HG02884 (cell line): ENCODE results near the gene NUAK1.
"Not testable (repeated sequence)": the region's sequence is repeated elsewhere in the genome, so short reads cannot be mapped to it uniquely, and the experiment has no call there.

Source experiments
- ATAC-seq: cut with Tn5 transposase; IDR thresholded peaks from one replicate; pipeline ENCODE4 v1.9.1; 2021; ENCODE audit warnings: mild to moderate bottlenecking, moderate library complexity; ENCODE audit not compliant: unreplicated experiment

The NUAK1 gene

DNA sequence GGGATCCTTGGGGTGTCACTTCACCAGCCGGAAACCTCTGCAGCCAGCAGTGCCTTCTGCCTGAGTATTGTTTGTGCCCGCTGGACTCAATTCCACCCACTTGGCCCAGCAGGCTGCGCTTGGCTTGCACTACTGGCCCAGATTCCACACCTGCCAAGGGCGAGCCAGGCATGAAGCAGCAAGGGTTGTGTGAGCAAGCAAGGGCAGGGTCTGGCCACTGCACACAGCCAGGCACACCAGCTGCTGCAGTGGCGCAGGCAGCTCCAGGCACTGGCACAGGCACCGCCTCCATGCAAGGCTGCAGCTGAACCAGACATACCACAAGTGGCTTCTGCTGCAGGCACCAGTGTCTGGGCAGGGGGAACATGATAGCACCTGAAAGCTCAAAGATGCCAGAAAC is 99.5 kb downstream of the NUAK1 start:
- ATAC-seq, result no peak

DNA sequence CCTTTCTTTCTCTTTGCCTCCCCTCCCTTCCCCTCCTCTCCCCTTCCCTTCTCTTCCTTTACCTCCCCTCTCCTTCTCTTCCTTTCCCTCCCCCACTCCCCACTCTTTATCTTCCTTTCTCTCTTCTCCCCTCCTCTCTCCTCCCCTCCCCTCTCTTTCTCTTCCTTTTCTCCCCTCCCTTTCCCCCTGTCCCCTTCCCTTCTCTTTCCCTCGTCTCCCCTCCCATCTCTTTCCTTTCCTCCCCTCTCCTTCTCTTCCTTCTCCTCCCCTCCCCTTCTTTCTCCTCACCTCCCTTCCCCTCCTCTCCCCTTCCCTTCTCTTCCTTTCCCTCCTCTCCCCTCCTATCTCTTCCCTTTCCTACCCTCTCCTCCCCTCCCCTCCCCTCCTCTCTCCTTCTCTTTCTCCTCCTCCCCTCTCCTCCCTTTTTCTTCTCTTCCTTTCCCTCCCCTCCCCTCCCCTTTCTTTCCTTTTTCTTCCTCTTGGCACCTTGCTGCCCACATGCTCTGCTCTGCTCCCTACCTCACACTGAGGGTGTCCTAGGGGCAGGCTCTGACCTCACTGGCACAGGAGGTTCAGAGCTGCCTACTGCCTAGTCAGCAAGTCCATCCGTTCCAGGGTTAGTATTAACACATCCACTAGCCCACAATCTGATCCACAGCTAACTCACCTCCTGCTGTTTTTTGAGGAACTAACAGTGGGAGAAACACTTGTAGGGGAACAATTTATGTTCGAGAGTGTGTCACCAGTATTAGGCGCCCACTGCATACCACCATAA is 101.0 kb downstream of the NUAK1 start:
- no peak for ATAC-seq

DNA sequence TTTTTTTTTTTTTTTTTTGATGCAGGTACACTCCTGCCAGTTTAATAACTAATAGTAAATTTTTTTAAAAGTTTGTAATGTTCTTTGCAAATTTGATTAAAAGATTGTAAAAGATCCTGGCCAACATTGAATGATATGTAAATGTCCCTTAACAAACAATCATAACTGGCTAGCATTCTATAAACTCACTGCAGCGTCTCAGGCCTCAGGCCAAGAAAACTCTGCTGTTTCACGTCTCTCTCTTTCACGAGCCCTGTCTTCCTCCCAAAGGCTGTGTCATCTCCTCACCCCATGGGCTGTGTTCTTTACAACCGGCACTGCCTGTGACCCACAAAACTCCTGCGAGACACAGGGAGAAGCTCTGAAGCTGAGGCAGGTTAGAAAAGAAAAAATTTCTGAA is 103.3 kb downstream of the NUAK1 start:
- no peak for ATAC-seq

DNA sequence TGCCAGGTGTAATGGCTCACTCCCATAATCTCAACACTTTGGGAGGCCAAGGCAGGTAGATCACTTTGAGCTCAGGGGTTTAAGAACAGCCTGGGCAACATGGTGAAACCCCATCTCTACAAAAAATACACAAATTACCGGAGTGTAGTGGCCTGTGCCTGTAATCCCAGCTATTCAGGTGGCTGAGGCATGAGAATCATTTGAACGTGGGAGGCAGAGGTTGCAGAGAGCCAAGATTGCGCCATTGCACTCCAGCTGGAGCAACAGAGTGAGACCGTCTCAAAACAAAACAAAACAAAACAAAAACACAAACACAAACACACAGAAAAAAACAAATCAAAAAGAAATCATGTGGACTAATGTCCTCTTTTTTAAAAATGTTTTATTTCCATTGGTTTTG is 104.4 kb downstream of the NUAK1 start:
- ATAC-seq, result no peak

DNA sequence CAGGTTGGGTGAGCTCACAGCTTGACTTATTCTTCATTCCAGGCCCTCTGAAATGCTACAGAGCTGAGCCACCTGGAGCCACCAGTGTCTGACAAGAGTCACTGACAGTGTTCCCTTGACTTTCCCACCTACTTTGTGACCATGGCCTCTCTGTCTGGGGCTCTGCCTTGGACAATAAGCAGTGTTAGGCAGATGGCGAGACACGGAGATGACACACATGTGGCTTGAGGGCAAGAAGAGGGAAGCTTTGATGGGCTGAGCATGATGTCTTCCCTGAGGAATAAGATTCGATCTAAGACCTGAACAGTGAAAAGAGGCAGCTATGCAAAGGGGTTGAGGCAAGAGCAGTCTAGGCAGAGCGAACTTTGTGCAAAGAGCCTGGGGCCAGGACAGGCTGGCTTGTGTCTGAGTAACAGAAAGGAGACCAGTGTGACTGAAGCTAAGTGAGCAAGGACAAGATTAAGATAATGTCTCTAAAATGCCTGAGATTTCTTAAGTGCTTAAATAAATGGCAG is 105.5 kb downstream of the NUAK1 start:
- no peak for ATAC-seq

DNA sequence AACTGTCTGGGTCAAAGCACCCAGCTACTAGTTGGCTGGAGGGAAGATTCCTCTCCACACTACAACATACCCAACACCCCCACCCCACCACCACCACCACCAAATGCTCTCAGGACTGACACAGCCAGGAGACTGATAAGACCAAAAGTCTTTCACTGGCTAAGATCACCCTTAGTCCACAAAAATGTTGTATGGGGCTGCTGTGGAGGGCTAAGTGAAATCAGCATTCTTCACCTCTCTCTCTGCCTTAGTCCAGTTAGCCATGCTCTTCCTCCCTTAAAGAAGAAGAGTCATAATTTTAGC is 106.2 kb downstream of the NUAK1 start:
- ATAC-seq, result no peak

DNA sequence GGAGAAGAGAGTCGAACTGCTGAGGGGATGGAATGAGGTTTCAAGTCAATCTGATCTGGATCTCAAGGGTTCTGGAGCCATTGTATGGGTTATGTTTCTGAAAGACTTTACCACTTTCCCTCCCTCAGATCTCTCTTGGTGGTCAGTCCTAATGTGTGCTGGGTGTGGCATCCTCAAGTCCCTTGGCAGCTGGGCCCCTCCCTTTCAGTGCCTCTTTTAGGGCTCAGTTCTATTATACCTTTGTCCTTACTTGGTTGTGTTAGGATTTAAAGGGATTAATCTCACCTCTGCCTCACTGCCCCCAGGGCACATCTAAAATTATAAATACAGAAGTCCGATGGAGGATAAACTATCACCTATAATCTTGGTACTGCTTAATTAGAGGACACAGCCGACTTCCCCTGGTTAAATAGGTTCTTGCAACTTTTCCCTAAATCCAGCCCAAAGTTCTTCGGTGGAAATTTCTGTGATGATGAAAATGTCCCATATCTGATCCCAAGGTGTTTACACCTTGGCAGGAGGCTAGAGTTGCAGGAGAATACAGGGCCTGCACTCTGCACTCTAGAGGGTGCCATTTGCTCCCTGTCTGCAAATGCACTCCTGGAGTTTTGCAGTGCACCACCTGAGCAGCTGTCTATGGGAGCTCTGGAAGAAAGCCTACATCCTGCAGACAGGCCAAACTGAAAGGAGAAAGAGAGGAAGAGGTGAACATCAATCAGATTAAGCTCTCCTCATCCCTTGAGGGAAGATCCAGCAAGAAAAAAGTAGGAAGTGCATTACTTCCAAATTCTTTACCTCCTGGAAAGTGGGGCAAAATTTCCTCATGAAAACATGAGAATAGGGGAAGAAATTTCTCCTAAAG is 106.8 kb downstream of the NUAK1 start:
- no peak for ATAC-seq

DNA sequence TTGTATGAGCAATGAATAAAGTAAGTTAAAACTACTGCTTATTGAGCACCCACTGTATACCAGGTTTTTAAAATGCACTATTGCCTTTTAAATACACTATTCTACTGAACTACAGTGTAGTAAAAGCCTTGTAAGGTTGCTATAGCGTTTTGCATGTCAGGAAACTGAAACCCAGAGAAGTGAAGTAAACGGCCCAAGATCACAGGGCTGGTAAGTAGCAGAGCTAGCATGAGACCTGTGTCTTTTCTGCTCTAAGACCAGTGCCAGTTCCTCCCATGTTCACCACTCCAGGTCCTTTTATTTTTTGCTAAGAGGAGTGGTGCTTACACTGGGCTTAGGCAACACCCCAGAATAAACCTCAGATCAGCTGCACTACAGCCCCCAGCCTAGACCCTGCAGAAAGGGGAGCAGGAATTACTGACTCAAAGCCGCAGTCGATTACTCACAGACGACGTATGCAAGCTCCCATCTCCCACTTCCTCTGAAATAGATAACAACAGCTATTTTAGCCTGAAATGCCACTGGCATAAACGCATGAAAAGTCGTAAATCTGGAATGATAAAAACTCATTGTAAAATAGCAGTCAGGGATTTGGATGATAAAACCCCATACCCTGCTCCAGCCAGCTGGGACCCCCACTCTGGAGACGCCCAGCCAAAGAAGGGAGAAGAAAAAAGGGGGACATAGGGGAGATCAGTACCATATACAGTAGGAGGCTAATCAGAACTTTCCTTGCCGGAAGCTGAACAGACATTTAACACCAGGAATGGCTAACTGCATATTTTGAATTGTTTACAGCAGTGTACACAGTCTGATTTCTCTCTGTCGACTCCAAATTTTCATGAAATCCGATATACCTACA is 108.3 kb downstream of the NUAK1 start:
- ATAC-seq, result no peak

DNA sequence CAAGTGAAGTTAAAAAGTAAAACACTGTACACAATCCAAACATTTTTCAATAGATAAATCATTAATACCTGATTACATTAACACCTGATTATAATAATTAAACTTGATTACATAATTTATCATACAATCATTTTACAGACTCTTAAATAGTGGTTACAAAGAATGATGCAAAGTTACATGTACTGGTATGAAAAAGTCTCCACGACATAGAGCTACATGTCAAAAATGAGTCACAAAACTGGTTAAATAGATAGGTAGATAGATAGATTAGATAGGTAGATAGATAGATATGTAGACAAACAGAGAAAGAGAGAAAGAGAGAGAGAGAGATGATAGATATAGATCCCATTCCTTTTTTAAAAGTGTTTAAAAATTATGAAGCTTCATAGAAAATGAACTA is 109.2 kb downstream of the NUAK1 start:
- no peak for ATAC-seq

DNA sequence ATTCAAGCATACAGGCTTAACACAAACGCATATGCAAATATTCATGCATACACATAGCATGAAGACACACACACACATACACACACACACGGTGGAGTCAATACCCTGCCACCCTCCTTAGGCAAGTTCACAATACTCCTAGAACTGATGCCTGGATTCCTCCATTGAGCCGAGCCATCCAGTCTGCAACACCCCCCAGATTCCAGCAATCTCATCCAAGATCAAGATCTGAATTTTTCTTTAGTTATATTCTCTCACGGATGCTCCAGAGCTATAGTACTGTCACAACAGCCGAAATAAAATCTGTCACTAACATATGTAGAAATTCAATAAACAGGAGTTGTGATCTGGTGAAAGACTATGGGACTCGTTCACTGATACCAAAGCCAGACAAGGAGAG is 110.8 kb downstream of the NUAK1 start:
- no peak for ATAC-seq

DNA sequence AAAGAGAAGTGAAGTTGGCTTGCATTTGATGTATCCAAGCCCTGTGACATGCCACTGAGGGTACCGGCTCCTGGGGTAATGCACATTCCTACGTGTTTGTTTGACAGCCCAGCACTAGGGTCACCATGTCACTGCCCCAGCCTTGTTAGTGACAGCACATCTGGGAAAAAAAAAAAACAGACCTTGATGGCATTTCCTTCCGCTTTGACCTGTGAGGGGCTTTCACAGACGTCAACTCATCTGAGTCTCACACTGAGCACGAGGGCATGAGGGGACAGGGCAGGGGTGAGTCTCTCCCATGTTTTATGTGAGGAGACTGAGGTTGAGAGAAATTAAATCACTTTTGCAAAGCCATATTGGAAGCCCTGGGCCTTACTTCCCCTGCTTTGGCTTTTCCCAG is 111.5 kb downstream of the NUAK1 start:
- ATAC-seq, result no peak

DNA sequence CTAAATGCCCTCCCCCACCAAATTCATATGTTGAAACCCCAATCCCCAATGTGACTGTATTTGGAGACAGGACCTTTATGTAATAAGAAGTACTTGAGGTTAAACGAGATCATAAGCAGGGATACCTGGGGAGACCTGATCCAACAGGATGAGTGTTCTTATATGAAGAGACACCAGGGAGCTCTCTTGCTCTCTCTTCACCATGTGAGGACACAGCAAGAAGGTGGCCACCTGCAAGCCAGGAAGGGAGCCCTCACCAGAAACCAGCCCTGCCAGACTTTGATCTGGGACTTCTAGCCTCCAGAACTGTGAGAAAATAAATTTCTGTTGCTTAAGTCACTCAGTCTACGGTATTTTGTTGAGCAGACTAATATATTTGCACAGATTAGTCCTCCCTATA is 113.6 kb downstream of the NUAK1 start:
- ATAC-seq, result no peak

DNA sequence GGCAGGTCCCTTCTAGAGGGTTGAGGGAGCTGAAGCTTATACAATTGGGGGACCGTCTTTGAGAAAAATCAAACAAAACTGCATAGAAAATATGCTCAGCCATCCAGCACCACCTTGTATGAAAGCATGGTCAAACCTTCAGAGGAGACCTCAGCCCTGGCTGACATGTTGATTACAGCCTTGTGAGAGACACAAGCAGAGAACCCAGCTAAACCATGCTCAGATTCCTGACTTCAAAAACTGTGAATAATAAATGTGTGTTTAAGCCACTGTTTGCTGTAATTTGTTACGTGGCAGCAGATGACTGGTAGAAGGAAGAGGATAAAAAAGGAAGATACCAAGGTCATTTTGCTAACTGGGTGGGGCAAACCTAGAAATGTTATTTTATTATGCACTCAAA is 115.7 kb downstream of the NUAK1 start:
- ATAC-seq, result no peak

DNA sequence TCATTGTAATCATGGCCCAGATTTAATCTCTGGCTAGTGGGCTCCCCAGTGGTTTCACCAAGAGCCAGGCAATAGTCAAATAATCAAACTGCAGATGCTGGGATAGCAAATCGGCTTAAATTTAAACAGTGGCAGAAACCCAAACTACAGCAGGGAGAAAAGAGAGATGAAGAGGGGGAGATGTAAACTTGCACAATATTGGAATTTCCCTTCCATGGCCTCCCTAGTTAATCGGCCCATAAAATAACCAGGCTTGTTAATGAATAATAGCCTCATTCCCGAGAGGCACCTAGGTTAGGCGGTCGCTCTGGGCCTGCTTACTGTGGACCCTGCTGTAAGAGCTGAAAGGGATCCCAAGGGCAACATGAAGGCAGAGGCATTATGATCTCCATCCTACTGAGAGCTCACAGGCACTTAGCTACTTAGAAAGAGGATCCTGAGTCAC is 116.2 kb downstream of the NUAK1 start:
- ATAC-seq, result no peak

DNA sequence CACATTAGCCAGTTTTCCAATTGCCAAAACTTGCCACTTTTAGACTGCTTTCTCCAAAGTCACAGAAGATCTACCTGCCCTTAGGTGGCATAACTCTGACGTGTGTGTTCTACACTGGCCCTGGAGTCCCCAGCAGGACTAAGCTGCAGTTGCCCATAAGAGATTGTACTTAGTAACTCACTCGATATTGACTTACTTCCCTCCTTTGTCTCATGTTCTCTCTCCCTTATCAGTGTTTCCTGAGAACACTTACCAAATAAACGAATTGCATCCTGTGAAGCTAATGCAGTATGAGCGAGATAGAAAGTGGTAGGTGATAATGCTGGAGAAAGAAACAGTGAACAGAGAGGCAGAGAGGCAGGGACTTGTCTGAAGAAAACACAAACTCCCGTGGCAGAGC is 117.2 kb downstream of the NUAK1 start:
- no peak for ATAC-seq

DNA sequence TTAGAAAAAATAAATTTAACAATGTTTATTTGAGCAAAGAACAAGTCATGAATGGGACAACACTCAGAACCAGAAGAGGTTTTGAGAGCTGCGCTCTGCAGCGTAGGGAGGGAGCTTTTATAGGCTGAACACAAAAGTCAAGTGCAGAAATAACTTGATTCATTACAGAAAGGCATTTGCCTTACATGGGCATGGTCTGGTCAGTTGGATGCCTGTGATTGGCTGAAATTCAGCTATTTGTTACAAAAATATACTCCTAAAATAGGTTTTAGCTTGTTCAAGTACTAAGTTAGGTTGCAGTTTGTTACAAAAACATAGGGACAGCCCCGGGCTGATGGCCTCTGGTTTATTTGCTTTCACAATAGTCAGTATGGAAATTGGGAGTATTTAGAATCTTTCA is 118.0 kb downstream of the NUAK1 start:
- no peak for ATAC-seq

DNA sequence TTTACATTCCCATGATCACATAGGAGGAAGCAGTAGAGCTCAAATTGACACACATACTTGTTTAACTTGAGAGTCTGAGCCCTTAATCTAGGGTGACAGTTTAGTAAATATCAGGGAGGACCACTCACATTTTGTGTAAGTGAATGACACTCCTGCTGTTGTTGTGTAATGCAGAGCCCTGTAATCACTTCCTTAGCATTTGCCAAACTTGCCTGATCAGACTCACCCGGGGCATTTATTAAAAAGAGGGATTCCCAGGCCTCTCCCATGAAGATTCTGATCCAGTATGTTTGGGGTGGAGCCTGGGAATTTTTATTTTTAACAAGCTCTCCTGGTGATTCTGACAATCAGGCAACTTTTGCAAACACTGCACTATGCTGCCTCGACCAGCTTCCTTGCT is 119.6 kb downstream of the NUAK1 start:
- ATAC-seq, result no peak

DNA sequence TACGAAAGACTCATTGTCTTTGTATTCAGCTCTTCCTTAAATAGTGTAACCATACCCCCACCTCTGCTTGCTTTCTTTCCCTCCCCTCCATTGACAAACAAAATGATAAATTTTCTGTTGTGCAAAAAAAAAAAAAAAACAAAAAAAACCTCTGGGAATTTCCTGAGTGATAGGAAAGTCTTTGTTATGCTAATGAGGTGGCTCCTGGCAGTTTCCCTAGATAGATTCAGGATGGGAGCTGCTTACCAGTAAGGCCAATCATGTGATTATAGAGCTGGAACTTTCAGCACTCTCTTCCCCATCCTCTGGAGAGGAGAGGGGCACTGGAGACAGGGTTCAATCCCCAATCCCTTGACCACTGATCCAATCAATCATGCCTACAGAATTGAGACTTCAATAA is 120.5 kb downstream of the NUAK1 start:
- ATAC-seq, result no peak

DNA sequence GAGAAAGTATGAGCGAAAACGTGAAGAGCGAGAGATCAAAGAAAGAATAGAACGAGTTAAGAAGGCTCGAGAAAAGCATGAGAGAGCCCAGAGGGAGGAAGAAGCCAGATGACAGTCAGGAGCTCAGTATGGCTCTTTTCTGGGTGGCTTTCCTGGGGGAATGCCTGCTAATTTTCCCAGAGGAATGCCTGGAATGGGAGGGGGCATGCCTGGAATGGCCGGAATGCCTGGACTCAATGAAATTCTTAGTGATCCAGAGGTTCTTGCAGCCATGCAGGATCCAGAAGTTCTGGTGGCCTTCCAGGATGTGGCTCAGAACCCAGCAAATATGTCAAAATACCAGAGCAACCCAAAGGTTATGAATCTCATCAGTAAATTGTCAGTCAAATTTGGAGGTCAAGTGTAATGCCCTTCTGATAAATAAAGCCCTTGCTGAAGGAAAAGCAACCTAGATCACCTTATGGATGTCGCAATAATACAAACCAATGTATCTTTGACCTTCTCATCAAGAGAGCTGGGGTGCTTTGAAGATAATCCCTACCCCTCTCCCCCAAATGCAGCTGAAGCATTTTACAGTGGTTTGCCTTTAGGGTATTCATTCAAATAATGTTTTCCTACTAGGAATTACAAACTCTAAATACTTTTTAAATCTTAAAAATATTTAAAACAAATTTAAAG is 122.0 kb downstream of the NUAK1 start:
- not testable (repeated sequence) for ATAC-seq

DNA sequence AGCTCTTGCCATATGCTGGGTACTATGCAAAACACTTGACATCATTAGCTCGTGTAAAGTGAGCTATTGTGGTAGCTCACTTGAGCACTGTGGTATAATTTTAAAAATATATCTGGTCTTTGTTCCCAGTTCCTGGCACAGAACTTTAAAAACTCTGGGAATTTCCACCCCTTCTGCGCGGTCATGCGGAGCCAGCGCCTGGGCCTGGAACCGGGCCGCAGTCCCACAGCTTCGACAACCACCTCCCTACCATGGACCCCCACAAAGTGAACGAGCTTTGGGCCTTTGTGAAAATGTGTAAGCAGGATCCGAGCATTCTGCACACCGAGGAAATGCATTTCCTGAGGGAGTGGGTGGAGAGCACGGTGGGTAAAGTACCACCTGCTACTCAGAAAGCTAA is 123.1 kb downstream of the NUAK1 start:
- ATAC-seq, result no peak

DNA sequence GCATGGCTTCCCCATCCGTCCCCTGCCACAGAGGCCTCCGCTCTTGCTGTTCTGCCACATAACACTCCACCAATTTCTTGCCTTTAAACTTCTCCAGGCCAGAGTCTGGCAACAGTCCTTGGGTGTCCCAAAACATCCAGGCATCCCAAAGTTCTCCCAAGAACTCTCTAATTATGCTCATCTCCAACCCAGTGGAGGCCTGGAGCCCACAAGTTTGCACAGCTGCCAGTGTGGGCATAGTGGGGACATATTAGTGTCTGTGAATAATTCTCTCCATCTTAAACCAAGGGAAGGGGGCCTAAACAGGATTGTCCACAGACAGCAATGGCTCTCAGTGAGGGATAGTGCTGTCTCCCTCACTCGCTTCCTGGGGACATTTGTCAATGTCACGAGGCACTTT is 124.8 kb downstream of the NUAK1 start:
- no peak for ATAC-seq
